HG03469 (cell line): ENCODE data around the gene CLHC1.
"Not testable (repeated sequence)": the region's sequence is repeated elsewhere in the genome, so short reads cannot be mapped to it uniquely, and the experiment has no call there.

Experiments used
- ATAC-seq: cut with Tn5 transposase; IDR thresholded peaks from one replicate; pipeline ENCODE4 v1.9.1; 2021; ENCODE audit warnings: mild to moderate bottlenecking, moderate library complexity, moderate number of reproducible peaks; ENCODE audit not compliant: unreplicated experiment

CLHC1 gene

DNA sequence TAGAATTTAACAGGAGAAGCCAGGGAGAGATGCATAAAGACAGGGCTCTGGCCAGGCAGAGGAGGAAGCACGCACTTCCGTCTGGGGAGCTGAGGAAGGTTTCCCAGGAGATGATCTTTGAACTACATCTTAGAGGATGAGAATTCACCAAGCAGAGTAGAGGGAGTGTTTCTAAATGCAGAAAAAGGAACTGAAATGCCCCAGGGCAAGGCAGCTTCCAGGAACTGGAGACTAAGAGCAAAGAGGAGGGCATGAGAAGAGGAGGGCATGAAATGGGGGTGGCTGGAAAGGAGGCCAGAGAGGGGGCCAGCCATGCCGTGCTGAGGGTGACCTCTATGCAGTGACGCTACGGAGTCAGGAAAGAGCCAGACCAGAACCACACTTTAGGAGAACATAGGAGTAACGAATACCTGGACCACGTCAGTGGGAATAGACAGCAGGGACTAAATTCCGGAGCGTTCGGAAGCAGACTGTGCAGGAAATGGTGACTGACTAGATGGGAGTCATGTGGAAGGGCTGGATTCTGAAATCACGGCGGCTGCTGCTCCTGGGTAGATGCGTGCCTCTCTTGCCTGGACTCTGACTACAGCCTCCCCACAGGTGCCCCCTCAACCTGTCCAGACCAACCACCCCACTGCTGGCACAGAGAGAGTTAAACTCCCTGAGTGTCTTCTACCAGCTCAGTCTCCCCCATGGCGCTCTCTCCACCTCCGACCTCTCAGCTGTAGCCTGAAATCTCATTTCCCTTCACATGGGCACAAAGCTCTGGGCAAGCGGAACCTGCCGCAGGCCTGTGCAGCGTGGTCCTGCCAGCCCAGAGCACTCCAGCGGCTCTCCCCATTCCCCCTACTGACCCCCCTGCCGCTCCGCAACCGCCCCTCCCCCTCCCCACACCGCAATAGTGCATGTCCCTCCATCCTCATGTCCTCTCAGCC lies 94.8 kb downstream of the CLHC1 start:
- no peak for ATAC-seq

DNA sequence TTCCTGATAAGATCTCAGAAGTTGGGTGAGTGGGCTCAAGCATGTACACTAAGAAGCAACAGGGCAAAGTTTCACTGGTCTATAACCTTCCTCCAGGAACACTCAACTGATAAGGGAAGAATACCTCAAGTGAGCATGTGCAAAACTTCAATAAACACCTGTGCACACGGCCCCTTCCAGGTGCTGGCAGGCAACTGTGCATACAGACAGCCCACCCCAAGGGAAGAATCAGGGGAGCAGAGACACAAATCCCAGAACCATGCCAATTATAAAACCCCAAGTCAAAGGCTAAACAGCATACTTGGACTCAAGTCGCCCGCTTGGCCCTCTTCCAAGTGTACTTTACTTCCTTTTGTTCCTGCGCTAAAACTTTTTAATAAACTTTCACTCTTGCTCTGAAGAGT lies 96.0 kb downstream of the CLHC1 start:
- no peak for ATAC-seq

DNA sequence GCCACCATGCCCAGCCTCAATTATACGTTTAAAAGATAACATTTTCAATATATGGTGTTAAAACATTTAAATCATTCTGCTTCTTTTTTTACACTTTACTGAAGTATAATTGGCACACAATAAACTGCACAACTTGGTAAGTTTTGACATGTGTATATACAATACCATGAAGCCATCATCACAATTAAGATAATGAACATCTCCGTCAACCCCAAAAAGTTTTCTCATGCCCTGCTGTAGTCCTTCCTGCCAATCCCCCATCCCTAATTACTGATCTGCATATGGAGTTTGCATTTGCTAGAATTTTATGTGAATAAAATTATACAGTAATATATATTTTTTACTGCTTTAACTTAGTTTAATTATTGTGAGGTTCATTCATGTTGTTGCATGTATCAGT lies 96.6 kb downstream of the CLHC1 start:
- no peak for ATAC-seq

DNA sequence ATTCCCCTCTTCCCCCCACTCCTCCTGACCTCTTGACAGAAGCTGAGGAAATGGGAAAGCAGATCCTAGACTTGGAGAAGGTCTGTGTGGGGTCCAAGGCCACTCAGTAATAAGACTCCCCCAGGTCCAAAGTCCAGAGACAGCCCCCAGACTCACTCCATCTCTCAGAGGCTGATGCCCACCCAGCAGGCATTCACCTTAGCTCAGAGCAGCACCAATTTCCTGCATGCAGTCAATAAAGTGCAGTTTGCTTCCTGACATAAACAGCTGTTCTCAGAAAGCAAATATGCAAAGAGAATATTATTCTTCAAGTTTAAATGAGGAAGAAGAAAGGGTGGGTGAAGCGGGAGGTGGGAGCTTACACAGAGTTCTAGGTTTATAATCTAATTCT lies 97.8 kb downstream of the CLHC1 start:
- no peak for ATAC-seq

DNA sequence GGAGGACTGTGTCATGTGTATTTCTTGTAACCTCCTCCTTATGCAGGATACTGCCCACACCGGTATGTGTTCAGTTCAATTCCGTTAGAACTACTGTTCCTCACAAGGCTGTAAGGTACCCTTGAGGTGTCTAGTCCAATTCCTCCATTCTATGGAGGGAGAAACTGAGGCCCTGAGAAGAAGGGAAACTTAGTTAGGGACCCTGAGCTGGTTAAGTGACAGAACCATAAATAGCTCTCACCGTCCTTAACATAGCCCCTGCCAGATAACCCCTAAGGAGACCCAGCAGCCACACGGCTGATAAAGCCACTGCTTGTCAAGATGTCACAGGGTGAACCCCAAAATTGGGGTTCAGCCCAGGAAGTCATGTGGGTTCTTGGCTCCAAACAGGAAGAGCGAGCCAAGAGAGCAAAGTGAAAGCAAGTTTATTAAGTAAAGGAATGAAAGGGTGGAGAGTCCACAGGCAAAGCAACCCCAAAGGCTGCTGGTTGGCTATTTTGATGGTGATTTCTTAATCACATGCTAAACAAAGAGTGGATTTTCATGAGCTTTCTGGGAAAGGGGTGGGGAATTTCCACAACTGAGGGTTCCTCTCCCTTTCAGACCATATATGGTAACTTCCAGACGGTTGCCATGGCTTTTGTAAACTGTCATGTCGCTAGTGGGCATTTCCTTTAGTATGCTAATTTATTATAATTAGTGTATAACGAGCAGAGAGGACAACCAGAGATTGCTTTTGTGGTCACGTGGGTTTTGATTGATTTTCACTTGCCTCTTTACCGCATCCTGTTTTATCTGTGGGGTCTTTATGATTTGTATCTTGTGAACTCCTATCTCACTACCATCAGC lies 98.4 kb downstream of the CLHC1 start:
- peak; percentile 63 for ATAC-seq

GRCh38 chr2:55130849-55131248 lies 101.2 kb downstream of the CLHC1 start:
- ATAC-seq: no peak

GRCh38 chr2:55126643-55127042 lies 105.5 kb downstream of the CLHC1 start:
- ATAC-seq: not testable (repeated sequence)
